GM21786 (cell line): Measurements from ENCODE around the gene L3MBTL4.
"Not testable (repeated sequence)": the region's sequence is repeated elsewhere in the genome, so short reads cannot be mapped to it uniquely, and the experiment has no call there.

Experiments
- ATAC-seq: cut with Tn5 transposase; IDR thresholded peaks from one replicate; pipeline ENCODE4 v1.9.1; 2021; ENCODE audit not compliant: unreplicated experiment

Gene L3MBTL4

DNA sequence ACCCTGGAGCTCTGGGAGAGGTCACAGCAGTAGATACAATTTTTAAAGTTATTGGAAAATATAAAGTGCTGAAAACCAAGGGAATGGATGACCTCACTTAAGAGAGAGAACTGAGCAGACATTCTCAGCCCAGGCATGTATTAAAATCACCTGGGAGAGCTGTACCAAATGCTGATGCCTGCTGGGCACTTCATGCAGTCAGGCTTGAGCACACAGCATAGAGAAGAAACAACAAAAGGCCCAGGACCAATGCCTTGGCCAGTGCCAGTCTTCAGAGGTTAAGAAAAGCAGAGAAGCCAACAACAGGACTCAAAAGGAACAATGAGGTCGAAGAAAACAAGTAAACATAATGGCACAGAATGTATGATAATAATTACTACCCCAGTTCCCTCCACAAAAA, 211.8 kb downstream of the L3MBTL4 start:
- ATAC-seq, result no peak

DNA sequence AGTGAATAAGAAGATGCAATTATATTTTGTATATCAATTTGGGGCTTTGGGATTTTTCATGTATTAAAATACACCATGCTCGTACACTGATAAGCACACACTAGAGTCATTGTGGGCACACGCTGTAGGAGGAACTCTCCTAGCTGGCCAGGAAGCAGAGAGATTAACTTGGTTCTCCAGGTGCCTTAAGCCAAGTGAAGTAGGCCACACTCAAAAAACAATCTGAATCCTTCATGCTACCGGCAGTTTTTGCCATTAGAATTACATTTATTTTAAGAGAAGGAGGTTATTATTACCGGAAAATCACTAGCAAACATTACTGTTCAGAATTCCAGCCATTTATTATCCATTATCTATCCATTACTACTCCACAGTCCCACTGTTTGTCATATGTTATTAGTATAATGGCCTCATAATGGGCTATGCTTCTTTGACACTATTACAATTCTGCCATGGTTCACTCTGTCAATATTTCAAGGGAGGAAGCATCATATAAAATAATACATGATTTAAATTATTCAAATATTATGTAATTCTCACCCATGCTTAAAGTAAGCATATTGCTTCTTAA, 214.4 kb downstream of the L3MBTL4 start:
- no peak for ATAC-seq

DNA sequence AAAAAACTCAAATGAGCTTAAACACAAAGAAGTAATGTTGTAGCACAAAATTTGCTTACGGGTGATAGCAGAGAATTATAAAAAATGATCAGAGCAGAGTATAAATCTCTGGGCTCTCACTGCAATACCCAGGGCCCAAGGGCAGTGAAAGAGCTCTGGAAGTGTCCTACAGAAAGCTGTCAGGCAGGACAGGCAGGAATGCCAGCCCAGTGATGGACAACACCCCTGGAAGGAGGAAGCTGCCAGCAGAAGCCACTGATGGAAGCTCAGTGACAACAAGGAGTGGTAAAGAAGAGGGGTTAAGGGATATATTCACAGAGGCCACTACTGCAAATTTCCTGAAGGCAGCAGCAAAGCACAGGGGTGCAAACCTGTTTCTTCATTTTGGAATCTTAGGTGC, 214.9 kb downstream of the L3MBTL4 start:
- no peak for ATAC-seq

DNA sequence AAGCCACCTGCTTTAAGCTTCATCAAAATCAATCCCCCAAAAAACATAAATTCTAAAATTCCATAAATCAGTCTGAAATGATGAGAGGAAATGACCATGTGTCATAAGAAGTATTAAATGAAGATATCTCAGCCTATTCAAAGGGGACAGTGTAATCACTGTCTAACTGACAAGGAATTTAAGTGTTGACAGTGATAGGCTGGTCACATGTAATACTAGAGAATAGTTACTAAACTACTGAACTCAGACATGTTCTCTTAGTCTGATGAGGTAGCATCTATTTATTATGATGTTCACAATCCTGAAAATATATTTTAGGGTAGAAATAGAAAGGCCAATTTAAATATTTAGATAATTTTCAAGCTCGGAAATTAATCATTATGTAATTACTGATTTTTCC, 216.1 kb downstream of the L3MBTL4 start:
- ATAC-seq, result no peak

DNA sequence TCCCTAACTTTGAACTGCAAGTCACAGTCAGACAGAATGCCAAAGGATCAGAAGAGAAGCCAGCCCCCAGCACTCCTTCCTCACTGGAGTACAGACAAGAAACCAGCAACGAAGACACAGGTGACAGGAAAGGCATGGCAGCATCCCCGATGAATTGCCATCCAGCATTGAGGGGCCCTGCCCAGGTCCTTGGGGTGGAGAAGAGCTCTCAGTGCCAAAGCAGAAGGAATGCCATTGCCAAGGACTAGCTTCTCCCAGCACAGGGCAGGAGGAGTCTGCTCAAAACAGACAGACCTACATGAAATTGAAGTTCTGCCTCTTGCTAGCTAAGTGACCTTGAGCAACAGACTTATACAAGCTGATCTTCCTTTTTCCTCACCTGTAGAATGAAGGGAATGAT, 220.1 kb downstream of the L3MBTL4 start:
- no peak for ATAC-seq

DNA sequence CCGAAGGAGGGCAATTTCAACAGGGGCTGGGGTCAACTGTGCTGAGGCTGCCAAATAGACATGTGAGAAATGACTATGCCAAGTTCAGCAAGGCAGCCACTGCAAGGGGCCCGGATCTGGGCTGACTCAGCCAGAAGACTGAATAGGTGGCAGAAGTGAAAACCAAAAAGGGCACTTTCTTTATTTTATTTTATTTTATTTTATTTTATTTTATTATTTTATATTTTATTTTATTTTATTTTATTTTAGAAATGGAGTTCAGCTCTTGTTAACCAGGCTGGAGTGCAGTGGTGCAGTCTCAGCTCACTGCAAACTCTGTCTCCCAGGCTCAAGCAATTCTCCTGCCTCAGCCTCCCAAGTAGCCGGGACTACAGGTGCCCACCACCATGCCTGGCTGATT, 228.9 kb downstream of the L3MBTL4 start:
- not testable (repeated sequence) for ATAC-seq

DNA sequence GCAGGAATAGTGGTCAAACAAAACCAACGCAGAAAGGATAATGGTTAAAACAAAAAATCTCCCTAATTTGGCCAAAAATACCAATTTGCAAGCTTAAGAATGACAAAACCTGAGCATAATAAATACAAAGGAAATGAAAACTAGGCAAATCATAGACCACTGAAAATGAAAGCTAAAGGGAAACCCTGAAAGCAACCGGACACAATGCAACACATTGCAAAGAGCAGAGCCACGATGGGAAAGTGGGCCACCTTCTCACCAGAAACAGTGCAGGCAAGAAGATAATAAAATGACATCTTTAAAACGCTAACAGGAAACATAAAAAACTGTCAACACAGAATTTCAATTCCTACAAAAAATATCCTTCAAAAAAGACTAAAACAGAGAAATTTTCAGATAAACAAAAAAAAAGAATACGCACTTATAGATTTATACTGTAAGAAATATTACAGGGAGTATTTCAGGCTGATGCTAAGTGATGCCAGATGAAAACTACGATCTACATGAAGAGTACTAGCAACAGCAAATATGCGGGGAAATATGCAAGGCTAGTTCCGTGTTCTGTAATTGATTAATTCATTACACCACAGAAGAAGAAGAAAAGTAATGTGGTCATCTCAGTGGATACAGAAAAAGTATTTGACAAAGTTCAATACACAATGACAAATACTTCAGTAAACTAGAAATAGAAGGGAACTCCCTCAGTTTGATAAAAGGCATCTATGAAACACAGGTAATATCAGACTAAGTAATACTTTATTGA, 239.5 kb downstream of the L3MBTL4 start:
- ATAC-seq, result no peak

DNA sequence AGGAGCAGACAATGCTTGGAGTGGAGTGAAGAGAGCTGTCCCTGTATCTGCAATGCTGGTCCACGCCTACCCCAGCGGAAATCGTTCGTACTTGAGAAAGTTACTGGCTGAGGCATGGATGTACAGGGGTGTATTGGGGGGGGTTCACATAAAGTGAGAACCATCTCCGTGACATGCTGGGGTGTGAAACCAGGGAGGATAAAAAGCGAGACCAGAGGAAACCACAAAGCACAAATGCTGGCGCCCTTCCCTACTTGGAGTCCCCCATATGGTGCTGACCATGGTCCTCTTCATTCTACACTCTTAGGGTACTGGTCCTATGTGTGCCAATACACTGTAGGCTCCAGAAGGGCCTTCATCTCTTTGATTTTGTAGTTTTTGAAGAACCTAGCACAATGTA, 244.1 kb downstream of the L3MBTL4 start:
- no peak for ATAC-seq

DNA sequence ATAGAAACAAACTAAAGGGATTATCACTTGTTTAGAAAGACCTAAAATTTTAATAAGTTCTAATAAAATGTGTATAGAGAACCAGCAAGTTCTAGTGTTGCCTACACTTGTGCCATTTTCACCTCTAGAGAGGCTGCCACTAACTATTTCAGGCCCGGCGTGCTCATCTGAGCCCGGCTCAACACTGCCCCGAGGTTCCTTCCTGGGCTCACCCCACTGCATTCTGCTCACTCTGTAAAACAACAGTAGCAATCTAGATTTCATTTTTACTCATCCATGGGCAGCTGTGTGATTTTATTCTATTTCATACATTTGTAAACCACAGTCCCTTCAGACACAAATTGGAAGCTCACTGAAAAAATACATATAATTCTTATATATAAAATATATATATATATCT, 253.2 kb downstream of the L3MBTL4 start:
- ATAC-seq, result no peak

DNA sequence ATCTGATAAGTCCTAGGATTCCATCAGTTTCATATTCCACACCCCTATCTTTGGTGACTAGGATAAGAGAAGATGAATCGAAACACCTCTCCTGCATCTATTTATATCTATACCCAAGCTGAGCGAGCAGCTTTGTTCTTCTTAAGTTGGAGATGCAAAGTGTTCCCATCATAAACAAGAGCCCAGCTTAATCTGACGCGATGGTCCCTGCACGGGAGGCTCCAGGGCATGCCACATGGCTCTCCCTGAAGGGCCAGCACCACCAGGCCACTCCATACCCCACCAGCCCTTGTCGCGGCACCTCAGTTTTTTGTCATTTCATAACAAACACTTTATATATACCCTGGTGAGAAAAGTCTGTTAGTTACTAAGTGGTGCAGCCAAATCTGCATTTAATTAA, 255.3 kb downstream of the L3MBTL4 start:
- no peak for ATAC-seq

DNA sequence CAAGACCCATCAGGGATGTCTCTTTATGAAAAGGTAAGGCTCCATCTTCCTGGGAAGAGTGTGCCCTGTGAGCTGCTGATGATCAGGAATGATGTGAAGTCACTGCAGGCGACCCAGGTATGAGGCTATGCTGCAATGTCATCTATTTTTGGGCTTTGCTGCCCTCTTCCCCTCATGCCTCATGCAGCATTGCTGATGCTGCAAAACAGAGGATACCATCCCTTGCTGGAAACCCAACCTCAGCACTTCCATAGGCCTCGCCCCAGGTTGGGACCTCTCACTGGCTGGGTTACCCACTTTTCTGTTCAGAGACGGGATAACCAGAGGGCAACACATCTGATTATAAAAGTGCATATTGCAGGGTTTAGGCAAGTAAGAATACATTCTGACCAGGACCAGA, 255.8 kb downstream of the L3MBTL4 start:
- no peak for ATAC-seq

DNA sequence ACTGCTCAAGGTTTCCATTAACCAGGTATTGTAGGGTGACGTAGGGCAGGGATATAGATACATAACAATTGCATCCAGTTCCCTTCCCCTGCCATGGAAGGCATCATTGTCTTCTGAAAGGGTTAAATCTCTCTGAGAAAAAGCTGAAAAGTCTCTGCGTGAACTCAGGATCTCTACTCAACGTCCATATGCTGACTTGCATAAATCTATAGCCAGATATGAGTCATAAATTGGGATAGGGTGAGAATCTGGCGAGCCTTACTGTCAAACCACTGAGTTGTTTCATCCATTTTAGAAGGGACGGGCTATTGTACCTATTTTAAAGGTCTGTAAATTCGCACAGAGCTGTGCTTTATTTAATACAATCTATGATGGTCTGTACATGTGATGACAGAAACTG, 258.3 kb downstream of the L3MBTL4 start:
- no peak for ATAC-seq

DNA sequence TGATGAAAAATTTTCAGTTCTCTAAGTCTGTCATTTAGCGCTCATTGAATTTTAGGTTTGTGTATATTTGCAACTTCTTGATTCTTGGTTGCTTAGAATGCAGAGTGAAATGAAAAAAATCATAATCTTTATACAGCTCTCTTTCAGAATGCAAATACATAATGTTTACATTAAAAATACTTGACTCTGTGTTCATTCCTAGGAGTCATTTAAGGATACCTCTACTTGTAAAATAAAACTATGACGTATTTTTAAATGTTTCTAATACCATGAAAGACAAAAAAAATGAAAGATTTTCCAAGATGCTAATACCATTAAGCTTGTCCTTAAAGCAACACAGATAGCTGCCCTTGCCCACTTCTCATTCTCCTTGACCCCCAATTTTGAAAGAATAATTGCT, 259.0 kb downstream of the L3MBTL4 start:
- no peak for ATAC-seq

DNA sequence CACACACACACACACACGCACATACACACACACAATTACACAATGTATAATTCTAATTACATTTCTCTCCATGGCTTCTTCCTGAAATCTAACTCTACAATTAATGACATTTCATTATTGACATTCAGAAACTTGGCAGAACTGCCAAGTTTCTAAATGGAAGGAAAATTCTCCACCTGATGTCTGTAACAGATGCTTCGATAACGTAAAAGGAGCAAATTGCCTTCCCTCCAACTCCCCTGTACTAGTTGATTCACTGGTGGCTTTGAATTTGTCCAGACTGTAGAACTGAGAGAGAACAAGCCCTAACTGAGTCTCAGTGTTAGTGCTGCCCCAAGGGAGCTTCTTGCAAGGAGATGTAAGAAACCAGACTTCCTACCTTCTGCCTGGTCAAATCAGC, 264.3 kb downstream of the L3MBTL4 start:
- no peak for ATAC-seq

DNA sequence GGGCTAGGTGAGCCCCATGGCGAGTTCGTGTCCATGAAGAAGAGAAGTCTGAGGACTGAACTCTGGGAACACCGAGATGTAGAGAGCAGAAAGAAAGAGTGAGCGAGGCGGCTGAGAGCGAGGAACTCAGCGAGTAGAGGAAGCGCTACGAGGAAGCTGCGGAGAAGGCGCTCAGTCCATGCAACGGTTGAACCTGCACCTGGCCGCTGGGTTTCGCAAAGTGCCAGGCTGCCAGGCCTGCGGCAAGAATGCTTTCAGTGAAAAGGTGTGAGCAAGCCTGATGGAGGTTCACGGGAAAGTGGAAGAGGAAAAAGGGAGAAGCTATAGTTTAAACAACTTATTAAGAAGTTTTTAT, 268.4 kb downstream of the L3MBTL4 start:
- ATAC-seq, result no peak

DNA sequence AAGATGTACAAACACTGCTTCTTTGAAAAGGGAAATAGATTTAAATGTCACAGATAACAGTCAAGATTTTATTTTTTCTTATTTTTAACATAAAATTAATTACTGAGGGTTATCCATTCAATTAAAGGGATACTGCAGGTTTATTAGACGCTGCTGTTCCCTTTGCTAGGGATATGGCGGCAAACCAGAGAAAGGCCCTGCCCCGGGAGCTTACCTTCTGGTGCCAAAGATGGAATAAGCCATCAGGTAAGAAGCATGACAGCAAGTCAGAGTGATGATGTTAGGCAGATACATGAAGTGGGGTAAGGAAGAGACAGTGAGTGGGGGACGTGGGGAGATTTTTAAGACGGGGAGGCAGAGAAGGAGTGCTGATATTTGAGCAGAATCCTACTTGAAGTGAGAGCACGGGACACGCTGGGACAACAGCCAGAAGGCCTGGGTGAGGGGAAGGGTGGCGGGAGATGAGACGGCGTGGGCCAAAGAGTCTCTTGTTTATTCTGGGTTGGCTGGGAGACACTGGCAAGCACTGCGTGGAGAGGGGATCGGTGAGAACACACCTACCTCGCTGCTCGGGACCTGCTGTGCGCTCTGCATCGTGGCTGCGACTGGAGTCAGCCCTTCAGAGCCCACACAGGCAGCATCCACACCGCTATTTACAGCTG, 268.9 kb downstream of the L3MBTL4 start:
- ATAC-seq, result no peak

DNA sequence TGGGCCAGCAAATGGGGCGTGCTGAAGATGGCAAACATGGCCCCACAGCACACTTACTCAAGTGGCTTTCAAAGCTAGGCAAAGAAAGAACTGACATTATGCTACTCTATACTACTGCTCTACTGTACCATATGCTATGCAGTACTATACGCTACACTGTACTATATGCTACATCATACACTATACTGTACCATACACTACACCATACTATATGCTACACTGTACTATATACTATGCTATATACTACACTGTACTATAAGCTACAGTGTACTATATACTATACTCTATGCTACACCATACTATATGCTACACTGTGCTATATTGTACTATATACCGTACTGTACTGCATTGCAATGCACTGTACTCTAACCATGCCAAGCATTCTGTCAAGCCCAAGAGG, 275.7 kb downstream of the L3MBTL4 start:
- no peak for ATAC-seq

DNA sequence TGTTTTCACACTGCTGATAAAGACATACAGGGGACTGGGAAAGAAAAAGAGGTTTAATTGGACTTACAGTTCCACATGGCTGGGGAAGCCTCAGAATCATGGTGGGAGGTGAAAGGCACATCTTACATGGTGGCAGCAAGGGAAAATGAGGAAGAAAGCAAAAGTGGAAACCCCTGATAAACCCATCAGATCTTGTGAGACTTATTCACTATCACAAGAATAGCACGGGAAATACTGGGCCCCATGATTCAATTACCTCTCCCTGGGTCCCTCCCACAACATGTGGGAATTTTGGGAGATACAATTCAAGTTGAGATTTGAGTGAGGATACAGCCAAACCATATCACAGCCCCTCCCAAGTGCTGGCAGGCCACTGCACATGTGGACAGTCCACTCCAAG, 278.8 kb downstream of the L3MBTL4 start:
- not testable (repeated sequence) for ATAC-seq

DNA sequence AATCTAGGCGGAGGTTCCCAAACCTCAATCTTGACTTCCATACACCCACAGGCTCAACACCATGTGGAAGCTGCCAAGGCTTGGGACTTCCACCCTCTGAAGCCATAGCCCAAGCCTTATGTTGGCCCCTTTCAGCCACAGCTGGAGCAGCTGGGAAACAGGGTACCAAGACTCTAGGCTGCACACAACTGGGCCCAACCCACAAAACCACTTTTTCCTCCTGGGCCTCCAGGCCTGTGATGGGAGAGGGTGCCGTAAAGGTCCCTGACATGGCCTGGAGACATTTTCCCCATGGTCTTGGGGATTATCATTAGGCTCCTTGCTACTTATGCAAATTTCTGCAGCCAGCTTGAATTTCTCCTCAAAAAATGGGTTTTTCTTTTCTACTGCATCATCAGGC, 279.7 kb downstream of the L3MBTL4 start:
- not testable (repeated sequence) for ATAC-seq

DNA sequence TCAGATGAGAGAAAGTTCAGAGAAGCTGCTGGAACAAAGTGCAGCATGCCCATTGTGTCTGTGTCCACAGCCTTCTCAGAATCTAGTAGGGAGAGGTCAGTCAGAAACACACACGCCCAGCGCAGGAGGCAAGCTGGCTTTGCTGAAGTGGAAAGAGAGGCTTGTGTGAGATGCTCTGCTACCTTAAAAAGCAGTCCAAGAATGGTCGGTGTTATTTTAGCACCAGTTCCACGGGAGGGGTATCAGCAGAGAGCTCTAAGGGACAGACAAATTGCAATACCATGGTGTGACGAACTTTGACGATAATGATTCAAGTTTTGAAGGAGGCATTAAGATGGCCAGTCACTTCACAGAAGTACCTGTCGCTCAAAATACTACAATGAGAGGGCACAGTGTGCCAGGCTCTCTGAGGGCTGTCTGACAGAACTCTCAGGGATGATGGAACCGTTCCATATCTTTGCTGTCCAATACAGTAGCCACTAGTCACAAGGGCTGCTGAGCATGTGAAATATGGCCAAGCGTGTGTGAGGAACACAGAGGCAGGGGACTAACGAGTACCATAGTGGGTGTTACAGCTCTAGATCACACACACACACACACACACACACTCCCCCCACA, 281.9 kb downstream of the L3MBTL4 start:
- ATAC-seq, result no peak

DNA sequence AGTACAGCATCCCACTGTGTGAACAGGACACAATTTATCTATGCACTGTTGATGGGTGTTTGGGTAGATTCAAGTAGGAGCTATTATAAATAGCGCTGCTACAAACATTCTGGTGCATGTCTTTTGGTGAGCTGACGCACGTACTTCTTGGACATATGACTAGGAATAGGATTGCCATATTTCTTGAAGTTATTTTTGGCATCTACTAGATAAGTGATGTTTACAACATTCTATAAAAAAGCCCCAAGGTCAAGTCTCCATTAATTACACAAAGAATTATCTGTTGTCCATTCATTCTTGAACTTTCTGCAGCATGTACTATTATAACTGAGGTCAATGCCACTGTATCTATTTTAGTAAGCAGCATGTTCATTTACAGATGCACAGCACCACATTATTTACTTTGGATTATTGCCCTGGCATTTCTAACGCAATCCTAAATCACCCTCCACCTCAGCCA, 293.9 kb downstream of the L3MBTL4 start:
- ATAC-seq, result no peak

DNA sequence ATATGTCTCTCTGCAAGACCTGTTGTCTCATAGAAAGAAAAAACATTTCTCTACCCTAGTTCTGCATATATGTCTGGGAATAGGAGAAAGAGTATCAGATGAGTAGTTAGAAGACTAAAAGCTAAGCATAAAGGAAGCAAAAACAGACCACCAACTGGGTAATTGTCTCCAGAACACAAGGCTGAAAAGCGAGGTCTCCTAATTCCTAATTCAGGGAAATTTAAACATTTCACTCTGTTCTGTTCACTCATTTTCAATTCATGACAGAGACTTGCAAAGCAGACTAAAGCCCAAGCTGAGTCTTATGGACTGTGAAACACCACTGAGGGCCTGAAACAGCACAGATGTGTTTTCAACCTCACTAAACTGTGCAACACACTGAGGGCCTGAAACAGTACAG, 294.9 kb downstream of the L3MBTL4 start:
- no peak for ATAC-seq
